H1 (cell line): Measurements from ENCODE around the gene CACNA1A. TPM values are rescaled to one million over a fixed set of nuclear protein-coding genes. Genes with fewer than 3 reads are reported as not detected.

Experiments
- CTCF ChIA-PET: fragments of 300-600 bp; sonication (Branson Sonifier 250); formaldehyde crosslinking; loops from one replicate; lab custom pipeline; 2021; ENCODE audit not compliant: partially characterized antibody; lab: Charles Lee
- POLR2A ChIA-PET: fragments of 300-600 bp; sonication (Branson Sonifier 250); formaldehyde crosslinking; loops from one replicate; lab custom pipeline; 2021; ENCODE audit warnings: inconsistent platforms; ENCODE audit not compliant: partially characterized antibody; lab: Charles Lee
- DNase-seq, 2 experiments: peaks; one replicate each; pipeline versions ENCODE4 v3.0.0 to v3.0.0-alpha.2; 2010 to 2022; ENCODE audit warnings: low spot score in 2 of 2, low read depth in 1 of 2, mixed read lengths in 1 of 2
- FAIRE-seq: peaks from 2 replicates; lab custom pipeline; 2011; peaks lifted over from hg19 to GRCh38; lab: Jason Lieb, UNC
- H2AFZ ChIP-seq: 2 replicates; pipeline ENCODE4 v1.8.1; 2012; ENCODE audit warnings: low read length, inconsistent platforms
- H2AK5ac ChIP-seq: 2 replicates; pipeline ENCODE4 v1.6.1; 2013; ENCODE audit warnings: low read depth, low read length
- H2BK120ac ChIP-seq: replicated peaks from 2 replicates; pipeline ENCODE3; 2013; ENCODE audit warnings: low read depth, low read length, inconsistent platforms
- H2BK12ac ChIP-seq: 2 replicates; pipeline ENCODE4 v1.6.1; 2013; ENCODE audit warnings: low read depth, low read length
- H2BK15ac ChIP-seq: 2 replicates; pipeline ENCODE4 v1.6.1; 2013; ENCODE audit warnings: low read length
- H2BK20ac ChIP-seq: 2 replicates; pipeline ENCODE4 v1.6.1; 2013; ENCODE audit warnings: low read length
- H2BK5ac ChIP-seq: 2 replicates; pipeline ENCODE4 v1.6.1; 2013; ENCODE audit warnings: low read depth, low read length
- H3K14ac ChIP-seq: 2 replicates; pipeline ENCODE4 v1.6.1; 2013; ENCODE audit warnings: inconsistent platforms; ENCODE audit not compliant: insufficient read length
- H3K18ac ChIP-seq: 2 replicates; pipeline ENCODE4 v1.6.1; 2013; ENCODE audit warnings: low read length; ENCODE audit errors: extremely low read depth
- H3K23ac ChIP-seq: 2 replicates; pipeline ENCODE4 v1.6.1; 2013; ENCODE audit warnings: inconsistent platforms; ENCODE audit not compliant: insufficient read length
- H3K23me2 ChIP-seq: 2 replicates; pipeline ENCODE4 v1.6.1; 2013; ENCODE audit warnings: low read depth, low read length
- H3K27ac ChIP-seq: 2 replicates; pipeline ENCODE4 v1.6.1; 2011; ENCODE audit warnings: low read depth, low read length, inconsistent platforms
- H3K27me3 ChIP-seq, 4 experiments: replicated peaks in 1 of 4; 1 replicate in 1 of 4; 2 replicates in 3 of 4; pipeline versions ENCODE4 v1.6.1 to v1.8.1; 2011 to 2013; ENCODE audit warnings: low read length in 3 of 4, mild to moderate bottlenecking in 3 of 4, inconsistent platforms in 2 of 4, mixed read lengths in 2 of 4, moderate library complexity in 1 of 4; ENCODE audit not compliant: control insufficient read depth in 3 of 4, insufficient read depth in 3 of 4; ENCODE audit errors: extremely low read depth in 1 of 4
- H3K36me3 ChIP-seq, 4 experiments: 2 replicates each; pipeline versions ENCODE4 v1.6.1 to v1.8.1; 2011 to 2013; ENCODE audit warnings: mild to moderate bottlenecking in 4 of 4, low read length in 3 of 4, moderate library complexity in 2 of 4, control low read depth in 1 of 4, inconsistent platforms in 1 of 4; ENCODE audit not compliant: insufficient read depth in 4 of 4, control insufficient read depth in 2 of 4
- H3K4ac ChIP-seq: replicated peaks from 2 replicates; pipeline ENCODE3; 2013; ENCODE audit warnings: low read length, low read depth, mixed read lengths, inconsistent platforms; ENCODE audit not compliant: insufficient read length
- H3K4me1 ChIP-seq, 4 experiments: replicated peaks in 1 of 4; 1 replicate in 1 of 4; 2 replicates in 3 of 4; pipeline versions ENCODE4 v1.6.1 to v1.8.1; 2011 to 2013; ENCODE audit warnings: low read length in 3 of 4, inconsistent platforms in 2 of 4, mixed read lengths in 1 of 4; ENCODE audit not compliant: insufficient read depth in 4 of 4, control insufficient read depth in 3 of 4
- H3K4me2 ChIP-seq, 2 experiments: 2 replicates each; pipeline versions ENCODE4 v1.6.1 to v1.8.1; 2011 to 2013; ENCODE audit warnings: low read depth in 2 of 2, low read length in 2 of 2, control low read depth in 1 of 2, inconsistent platforms in 1 of 2, mild to moderate bottlenecking in 1 of 2; ENCODE audit not compliant: insufficient read depth in 1 of 2
- H3K4me3 ChIP-seq, 4 experiments: fragments of 200-600, 300-600 bp in 1 of 4; sonication (generic), shearing (Covaris generic), sonication (Bioruptor Twin) in 1 of 4; 2 replicates each; pipeline versions ENCODE4 v1.5.1 to v1.8.1; 2011 to 2016; ENCODE audit warnings: low read length in 4 of 4, low read depth in 3 of 4, control low read depth in 2 of 4, inconsistent platforms in 2 of 4, mild to moderate bottlenecking in 2 of 4, mixed read lengths in 1 of 4, moderate library complexity in 1 of 4; ENCODE audit not compliant: insufficient read depth in 2 of 4; ENCODE audit errors: extremely low read depth in 1 of 4
- H3K56ac ChIP-seq: replicated peaks from 2 replicates; pipeline ENCODE3; 2013; ENCODE audit warnings: low read depth, mild to moderate bottlenecking, mixed read lengths, low read length, inconsistent platforms; ENCODE audit not compliant: insufficient read length
- H3K79me1 ChIP-seq: 2 replicates; pipeline ENCODE4 v1.6.1; 2013; ENCODE audit warnings: low read depth, low read length, control low read depth
- H3K79me2 ChIP-seq, 2 experiments: 2 replicates each; pipeline versions ENCODE4 v1.6.1 to v1.8.1; 2012 to 2013; ENCODE audit warnings: low read length in 2 of 2, mild to moderate bottlenecking in 2 of 2, inconsistent platforms in 1 of 2; ENCODE audit not compliant: insufficient read depth in 2 of 2, control insufficient read depth in 1 of 2
- H3K9ac ChIP-seq, 4 experiments: replicated peaks in 1 of 4; 1 replicate in 1 of 4; 2 replicates in 3 of 4; pipeline versions ENCODE4 v1.6.1 to v1.8.1; 2011 to 2013; ENCODE audit warnings: low read depth in 3 of 4, low read length in 3 of 4, control low read depth in 2 of 4, mild to moderate bottlenecking in 2 of 4, moderate library complexity in 2 of 4, inconsistent platforms in 1 of 4; ENCODE audit errors: extremely low read depth in 1 of 4
- H3K9me3 ChIP-seq, 2 experiments: 2 replicates each; pipeline versions ENCODE4 v1.6.1 to v1.8.1; 2012 to 2013; ENCODE audit warnings: mild to moderate bottlenecking in 2 of 2, moderate library complexity in 2 of 2, control low read depth in 1 of 2, inconsistent platforms in 1 of 2, low read depth in 1 of 2, low read length in 1 of 2, mixed read lengths in 1 of 2; ENCODE audit not compliant: insufficient read depth in 2 of 2
- H4K20me1 ChIP-seq, 2 experiments: replicated peaks in 1 of 2; 2 replicates each; pipeline versions ENCODE3 to v1.8.1; 2011 to 2013; ENCODE audit warnings: inconsistent platforms in 2 of 2, low read length in 2 of 2, mild to moderate bottlenecking in 1 of 2; ENCODE audit not compliant: insufficient read depth in 2 of 2, control insufficient read depth in 1 of 2
- H4K5ac ChIP-seq: 2 replicates; pipeline ENCODE4 v1.6.1; 2013; ENCODE audit warnings: low read length, low read depth, mixed read lengths, inconsistent platforms; ENCODE audit not compliant: insufficient read length
- H4K8ac ChIP-seq: 2 replicates; pipeline ENCODE4 v1.8.0; 2013; ENCODE audit warnings: mild to moderate bottlenecking, moderate library complexity, low read length, inconsistent platforms; ENCODE audit not compliant: insufficient read depth; ENCODE audit errors: extremely low read depth
- H4K91ac ChIP-seq: replicated peaks from 2 replicates; pipeline ENCODE3; 2013; ENCODE audit warnings: low read length, mixed read lengths, inconsistent platforms; ENCODE audit not compliant: insufficient read length
- ASH2L ChIP-seq: fragments of 200-600, 300-600 bp; sonication (generic); IDR thresholded peaks from one replicate; pipeline ENCODE4 v1.7.1; 2017; ENCODE audit warnings: low read length
- KDM4A ChIP-seq: IDR thresholded peaks from one replicate; pipeline ENCODE4 v1.7.1; 2012; ENCODE audit warnings: low read depth, mild to moderate bottlenecking, moderate library complexity, low read length, inconsistent platforms; ENCODE audit not compliant: severe bottlenecking
- KDM5A ChIP-seq: fragments of 200-600 bp; IDR thresholded peaks from 2 replicates; pipeline ENCODE4 v1.7.1; 2012; ENCODE audit warnings: mild to moderate bottlenecking, low read length, inconsistent platforms, mixed read lengths
- MAFK ChIP-seq: IDR thresholded peaks from 2 replicates; pipeline ENCODE4 v1.6.1; 2012; ENCODE audit warnings: low read depth, mild to moderate bottlenecking, improper control_type of control experiment, low read length
- POLR2AphosphoS5 ChIP-seq: IDR thresholded peaks from 2 replicates; pipeline ENCODE4 v1.6.1; 2011; ENCODE audit warnings: low read depth, low read length
- RXRA ChIP-seq: IDR thresholded peaks from 2 replicates; pipeline ENCODE4 v1.6.1; 2011; ENCODE audit warnings: low read depth, mild to moderate bottlenecking, low read length, moderate library complexity; ENCODE audit not compliant: insufficient read depth
- SP4 ChIP-seq: IDR thresholded peaks from 2 replicates; pipeline ENCODE4 v1.6.1; 2012; ENCODE audit warnings: low read length, inconsistent platforms
- SRF ChIP-seq: IDR thresholded peaks from 2 replicates; pipeline ENCODE4 v1.6.1; 2011; ENCODE audit warnings: mild to moderate bottlenecking, low read depth, low read length, moderate library complexity
- WGBS, 2 experiments: shearing (Covaris generic) in 1 of 2; methylation state at CpG; one replicate each; pipeline versions ENCODE4 v1.1.6 to v1.1.7; 2013 to 2015; ENCODE audit warnings: low lambda C conversion rate in 2 of 2, mixed read lengths in 2 of 2, inconsistent platforms in 1 of 2, low coverage in 1 of 2, missing lambda C conversion rate in 1 of 2; ENCODE audit not compliant: insufficient replicate concordance in 2 of 2, insufficient coverage in 1 of 2, insufficient read length in 1 of 2; ENCODE audit errors: extremely low coverage in 1 of 2, missing lambda C conversion rate in 1 of 2; 5-methylcytosine and 5-hydroxymethylcytosine counted together
- polyA plus RNA-seq, 7 experiments: library from polyadenylated mRNA; depleted of rRNA in 3 of 7; stranded (reverse) in 5 of 7; unstranded in 2 of 7; fragments of >200 nt in 5 of 7; fragments of 200-250 nt in 2 of 7; gene quantifications; 1 replicate in 5 of 7; 2 replicates in 1 of 7; 4 replicates in 1 of 7; pipeline versions ENCODE4 v1.2.1 to v1.2.3, GENCODE V29; 2011 to 2013; ENCODE audit warnings: missing spikeins in 2 of 7, mixed read lengths in 2 of 7
- total RNA-seq: library from RNA; stranded (reverse); fragmentation: NEBNext Ultra II Directional; extraction: Animal tissue kit (Norgen Biotek cat#: 25700); gene quantifications from 2 replicates; pipeline ENCODE4 v1.2.1, GENCODE V29; 2021

Gene CACNA1A
- total and polyA plus RNA-seq, 2 of the 8 experiments (the other 6 are each of a cell fraction or from before 2014, with no cell fraction given): 10.7 to 25.3 TPM

DNA sequence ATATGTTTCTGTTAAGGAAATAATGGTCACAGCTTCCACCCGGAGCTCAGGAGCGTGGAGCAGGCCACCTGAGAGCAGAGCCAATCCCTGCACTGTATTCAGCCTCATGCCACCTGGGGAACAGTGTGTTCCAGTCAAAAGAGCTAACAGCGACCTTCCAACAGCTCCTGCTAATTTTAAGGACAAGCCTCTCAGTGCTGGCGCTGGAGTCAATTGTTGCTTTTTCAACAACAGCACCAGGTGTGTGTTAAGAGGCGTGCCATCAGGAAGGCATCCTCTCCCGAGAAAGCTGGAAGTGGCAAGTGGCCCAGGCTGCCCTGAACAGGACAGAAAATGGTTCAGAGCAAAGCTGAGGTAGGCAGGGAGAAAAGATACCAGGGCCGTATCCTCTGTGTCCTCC lies 102.0 kb downstream of the CACNA1A start:
- Histone ChIP-seq H3K56ac (no peak overlapping the region), H2BK15ac (no peak overlapping the region), H4K5ac (no peak overlapping the region), H3K9me3 (no peaks in the 10 kb centered on the region), H3K9ac (no peak overlapping the region), H3K4ac (no peak overlapping the region), H3K27me3 (no peaks in the 10 kb centered on the region), H3K4me1 (peaks cover 0 to 2% (median 0%) of the 10 kb centered on the region in 4 experiments; a peak in 1 of 7 replicates), H3K27ac (no peak overlapping the region), H3K79me1 (0 out of 2 replicates have a peak, but pooled peaks cover 2% of the 10 kb centered on the region), H2AK5ac (no peak overlapping the region), H3K23ac (no peak overlapping the region), H3K79me2 (no peaks in the 10 kb centered on the region)
- ChIA-PET CTCF (interaction anchor here (0.5 to 2.2 kb wide), 5 partner anchors 23 to 185 kb away, joined by 3 to 7 read pairs (median 4); no protein-coding TSS in a partner anchor), POLR2A (no interaction called here)
- WGBS, 2 experiments: 83% methylated on average over 7 of the region's 7 CpGs; no CpG with 5 or more reads in 1 of the 2 experiments
- TF ChIP-seq POLR2AphosphoS5 (no peak), SRF (no peak), ASH2L (no peak), KDM5A (no peak), KDM4A (no peak), MAFK (no peak), RXRA (no peak), SP4 (no peak)
- TF ChIP-seq, all 59 proteins: peak for 0
- H3K23me2 ChIP-seq: no peaks in the 10 kb centered on the region
- peaks cover 0 to 4% of the 10 kb centered on the region in 2 experiments for H4K20me1 ChIP-seq
- peaks cover 0 to 2% (median under 1%) of the 10 kb centered on the region in 4 experiments; a peak in 1 of 8 replicates for H3K36me3 ChIP-seq
- H2BK20ac ChIP-seq: no peak overlapping the region
- no peak overlapping the region for H3K14ac ChIP-seq
- no peak overlapping the region for H2AFZ ChIP-seq
- peak overlapping the region; percentile 31; the same call in 1 of the 2 replicates for H4K8ac ChIP-seq
- H3K4me3 ChIP-seq: no peak overlapping the region
- FAIRE-seq (no peak), DNase-seq (no peak)
- H3K18ac ChIP-seq: no peak overlapping the region; the same call in 1 of the 2 replicates
- H2BK5ac ChIP-seq: no peak overlapping the region
- no peak overlapping the region for H2BK12ac ChIP-seq
- no peak overlapping the region for H4K91ac ChIP-seq
- no peak overlapping the region for H2BK120ac ChIP-seq
- H3K4me2 ChIP-seq: no peak overlapping the region
